K562 (cell line): ENCODE measurements around the gene ZNF791. TPM values are rescaled to one million over a fixed set of nuclear protein-coding genes. Genes with fewer than 3 reads are reported as not detected.

Experiments used
- CTCF ChIP-seq, 3 experiments: IDR thresholded peaks in 2 of 3; conservative IDR thresholded peaks in 1 of 3; 2 replicates each; pipeline ENCODE4 v1.5.1; 2011 to 2012; ENCODE audit warnings: low read length in 3 of 3, mild to moderate bottlenecking in 3 of 3, control low read depth in 2 of 3, improper control_type of control experiment in 1 of 3, inconsistent platforms in 1 of 3, low read depth in 1 of 3, mixed read lengths in 1 of 3, moderate library complexity in 1 of 3; ENCODE audit not compliant: insufficient read depth in 2 of 3
- HMBOX1 ChIP-seq: sonication (generic); IDR thresholded peaks from 2 replicates; pipeline ENCODE4 v1.6.1; 2016
- NR2C2 ChIP-seq, 2 experiments: fragments of 200-800 bp in 1 of 2; sonication (Bioruptor generic) in 1 of 2; sonication (generic) in 1 of 2; formaldehyde crosslinking in 1 of 2; IDR thresholded peaks; 2 replicates each; pipeline versions ENCODE4 v1.6.1 to v1.8.0; 2016 to 2022; ENCODE audit warnings: mild to moderate bottlenecking in 1 of 2, missing compliant biosample characterization in 1 of 2, missing genetic modification characterization in 1 of 2, missing genetic modification reagents in 1 of 2
- POLR2G ChIP-seq: fragments of 200-400 bp; formaldehyde crosslinking; IDR thresholded peaks from 2 replicates; pipeline ENCODE4 v1.6.1; 2017; ENCODE audit warnings: low read depth, mild to moderate bottlenecking, antibody characterized with exemption, low read length, moderate library complexity
- SMAD4 ChIP-seq: fragments of 250-450 bp; sonication (Bioruptor Pico); conservative IDR thresholded peaks from 2 replicates; pipeline ENCODE4 v1.8.0; 2021; ENCODE audit warnings: inconsistent platforms, mild to moderate bottlenecking, moderate library complexity
- SP1 ChIP-seq: sonication (generic); formaldehyde crosslinking; IDR thresholded peaks from 2 replicates; pipeline ENCODE4 v1.8.1; 2022; ENCODE audit warnings: mild to moderate bottlenecking, missing genetic modification reagents
- TBP ChIP-seq: optimal IDR thresholded peaks from 2 replicates; pipeline ENCODE3; 2011; ENCODE audit warnings: low read depth, low read length, improper control_type of control experiment
- UBTF ChIP-seq, 2 experiments: IDR thresholded peaks; 2 replicates each; pipeline ENCODE4 v1.6.1; 2012; ENCODE audit warnings: improper control_type of control experiment in 2 of 2, low read depth in 2 of 2, low read length in 2 of 2, borderline replicate concordance in 1 of 2
- USF1 ChIP-seq: sonication (generic); formaldehyde crosslinking; IDR thresholded peaks from 2 replicates; pipeline ENCODE4 v1.9.0; 2022; ENCODE audit warnings: mild to moderate bottlenecking, missing genetic modification reagents
- ZBTB12 ChIP-seq: fragments of 250-450 bp; sonication (Bioruptor Pico); IDR thresholded peaks from 2 replicates; pipeline ENCODE4 v1.4.0; 2020
- ZNF239 ChIP-seq: fragments of 250-450 bp; sonication (Bioruptor Pico); IDR thresholded peaks from 2 replicates; pipeline ENCODE4 v1.4.0; 2020; ENCODE audit warnings: mild to moderate bottlenecking
- ZNF280B ChIP-seq: fragments of 250-450 bp; sonication (Bioruptor Pico); IDR thresholded peaks from 2 replicates; pipeline ENCODE4 v1.5.1; 2021; ENCODE audit warnings: mild to moderate bottlenecking
- ZNF3 ChIP-seq: fragments of 250-450 bp; sonication (Bioruptor Pico); IDR thresholded peaks from 2 replicates; pipeline ENCODE4 v1.5.0; 2021; ENCODE audit warnings: mild to moderate bottlenecking, moderate library complexity
- ZNF316 ChIP-seq: fragments of 450-650 bp; IDR thresholded peaks from 2 replicates; pipeline ENCODE4 v1.6.1; 2016
- ZNF785 ChIP-seq: fragments of 250-450 bp; sonication (Bioruptor Pico); IDR thresholded peaks from 2 replicates; pipeline ENCODE4 v1.4.0; 2020; ENCODE audit warnings: mild to moderate bottlenecking
- polyA plus RNA-seq, 8 experiments: library from polyadenylated mRNA; depleted of rRNA in 4 of 8; stranded (reverse) in 5 of 8; unstranded in 3 of 8; fragments of >200 nt; fragmentation: Nextera tagmentation in 2 of 8; fragmentation: Illumina TruSeq in 1 of 8; extraction: Ambion mirVana in 2 of 8; extraction: Trizol in 1 of 8; gene quantifications; 2 replicates each; pipeline versions ENCODE4 v1.2.1 to v1.2.3, GENCODE V29; 2011 to 2014; ENCODE audit warnings: inconsistent platforms in 1 of 8, missing spikeins in 1 of 8
- total RNA-seq, 7 experiments: library from RNA; depleted of rRNA in 6 of 7; stranded (reverse); fragments of >200 nt in 6 of 7; fragmentation: Illumina TruSeq in 2 of 7; extraction: Trizol in 2 of 7; gene quantifications; 2 replicates each; pipeline versions ENCODE4 v1.2.1 to v1.2.3, GENCODE V29; 2011 to 2021; ENCODE audit warnings: low replicate concordance in 1 of 7

Gene ZNF791
- total and polyA plus RNA-seq, 9 of the 15 experiments (the other 6 are each of a cell fraction or from before 2014, with no cell fraction given): 7.8 to 22.7 (median 13.1) TPM

GRCh38 chr19:12639901-12640613 is 29.3 kb downstream of the ZNF791 start (continued):
- TF ChIP-seq ZNF239 (CRISPR knock-in tag): no peak
- TF ChIP-seq UBTF (IDR thresholded peaks at IDR 0.05; ENCODE audit: borderline replicate concordance in 1 of 2, low read depth in 2 of 2, low read length in 2 of 2): peak; percentile 100
- peak; percentile 99 for TF ChIP-seq TBP
- no peak for TF ChIP-seq ZNF3
- TF ChIP-seq ZNF316: no peak
- TF ChIP-seq SP1 (CRISPR knock-in tag): 0 out of 2 replicates have a peak, but pooled peaks have one; percentile 43
- TF ChIP-seq ZNF280B (CRISPR knock-in tag): no peak
- TF ChIP-seq USF1 (CRISPR knock-in tag): 0 out of 2 replicates have a peak, but pooled peaks have one; percentile 28
- TF ChIP-seq CTCF (IDR thresholded peaks at IDR 0.05 in 2 of 3, conservative IDR thresholded peaks at IDR 0.05 in 1 of 3; ENCODE audit: insufficient read depth in 2 of 3, low read depth in 1 of 3, low read length in 3 of 3): peak; percentile 75 to 91 (median 85)
- TF ChIP-seq POLR2G: peak; percentile 63
- no peak for TF ChIP-seq ZNF785 (CRISPR knock-in tag)
- TF ChIP-seq NR2C2 (CRISPR knock-in tag; IDR thresholded peaks at IDR 0.05): no peak
- no peak for TF ChIP-seq NR2C2 (tag; IDR thresholded peaks at IDR 0.05)
- peak; percentile 65 for TF ChIP-seq SMAD4 (CRISPR knock-in tag)
- no peak for TF ChIP-seq HMBOX1
- TF ChIP-seq ZBTB12: no peak
